ENCODE results near the gene TNN. TPM values are rescaled to one million over a fixed set of nuclear protein-coding genes. Genes with fewer than 3 reads are reported as not detected.

TNN gene
- total and polyA plus RNA-seq, 5 donors from 2014 or later = 0.09 TPM; not detected in 4

- H3K9me3 Mint-ChIP-seq = peaks cover 0 to 1% (median 0%) of the 10 kb centered on the region in 7 donors
- H3K27me3 Mint-ChIP-seq = no peaks in the 10 kb centered on the region
- ATAC-seq (ENCODE audit: low read depth in 2 of 2) (no peak), DNase-seq (no peak)
- Histone ChIP-seq H3K9me3 (ENCODE audit: control insufficient read depth in 2 of 2, low read length in 2 of 2) (no peaks in the 10 kb centered on the region), H3K4me3 (ENCODE audit: low read depth, low read length) (no peak overlapping the region), H3K36me3 (ENCODE audit: control insufficient read depth, insufficient read depth, low read length) (peaks cover 70% of the 10 kb centered on the region), H3K27me3 (ENCODE audit: control insufficient read depth, insufficient read depth, low read length) (no peaks in the 10 kb centered on the region), H3K4me1 (ENCODE audit: control insufficient read depth, insufficient read depth, low read length, poor library complexity, severe bottlenecking) (peaks cover 35% of the 10 kb centered on the region), H3K27ac (ENCODE audit: insufficient read depth, low read length, poor library complexity, severe bottlenecking) (no peak overlapping the region)
- H3K4me3 Mint-ChIP-seq = no peak overlapping the region
- H3K36me3 Mint-ChIP-seq = peaks cover 62% of the 10 kb centered on the region
- peaks cover 44 to 94% (median 76%) of the 10 kb centered on the region in 4 donors for H3K4me1 Mint-ChIP-seq
- H3K27ac Mint-ChIP-seq = peak overlapping the region in 1 of 3 donors; percentile 85
Observed at GRCh38 chr1:175172503-175172902, 104.9 kb downstream of the TNN start.

- DNase-seq (no peak), ATAC-seq (ENCODE audit: low read depth in 2 of 2) (no peak)
- H3K9me3 ChIP-seq (ENCODE audit: control insufficient read depth in 2 of 2, low read length in 2 of 2) = no peaks in the 10 kb centered on the region
- H3K36me3 ChIP-seq (ENCODE audit: control insufficient read depth, insufficient read depth, low read length) = peaks cover 76% of the 10 kb centered on the region
- H3K4me1 Mint-ChIP-seq = peaks cover 39 to 94% (median 75%) of the 10 kb centered on the region in 4 donors
- no peak overlapping the region for H3K4me3 ChIP-seq (ENCODE audit: low read depth, low read length)
- peaks cover 61% of the 10 kb centered on the region for H3K36me3 Mint-ChIP-seq
- peaks cover 40% of the 10 kb centered on the region for H3K4me1 ChIP-seq (ENCODE audit: control insufficient read depth, insufficient read depth, low read length, poor library complexity, severe bottlenecking)
- peaks cover 0 to 1% (median 0%) of the 10 kb centered on the region in 7 donors for H3K9me3 Mint-ChIP-seq
- H3K27ac ChIP-seq (ENCODE audit: insufficient read depth, low read length, poor library complexity, severe bottlenecking) = no peak overlapping the region
- H3K27ac Mint-ChIP-seq = peak overlapping the region; percentile 48 to 87 (median 85)
- H3K4me3 Mint-ChIP-seq = no peak overlapping the region
- H3K27me3 Mint-ChIP-seq = no peaks in the 10 kb centered on the region
- H3K27me3 ChIP-seq (ENCODE audit: control insufficient read depth, insufficient read depth, low read length) = no peaks in the 10 kb centered on the region
Observed at GRCh38 chr1:175173531-175173930, 105.9 kb downstream of the TNN start.

GRCh38 chr1:175174309-175175102 lies 106.9 kb downstream of the TNN start:
- peaks cover 0 to 1% (median 0%) of the 10 kb centered on the region in 7 donors for H3K9me3 Mint-ChIP-seq
- Histone ChIP-seq H3K27ac (ENCODE audit: insufficient read depth, low read length, poor library complexity, severe bottlenecking) (peak overlapping the region; percentile 51), H3K36me3 (ENCODE audit: control insufficient read depth, insufficient read depth, low read length) (peaks cover 72% of the 10 kb centered on the region), H3K27me3 (ENCODE audit: control insufficient read depth, insufficient read depth, low read length) (no peaks in the 10 kb centered on the region), H3K4me1 (ENCODE audit: control insufficient read depth, insufficient read depth, low read length, poor library complexity, severe bottlenecking) (peaks cover 45% of the 10 kb centered on the region), H3K9me3 (ENCODE audit: control insufficient read depth in 2 of 2, low read length in 2 of 2) (no peaks in the 10 kb centered on the region), H3K4me3 (ENCODE audit: low read depth, low read length) (peak overlapping the region; percentile 29)
- H3K4me3 Mint-ChIP-seq = peak overlapping the region; percentile 72 to 77 (median 75)
- peak in 1 of 3 donors; percentile 53 for DNase-seq
- H3K4me1 Mint-ChIP-seq = peaks cover 39 to 94% (median 73%) of the 10 kb centered on the region in 4 donors
- ATAC-seq (ENCODE audit: low read depth in 2 of 2) = peak in 1 of 2 donors; percentile 50
- H3K36me3 Mint-ChIP-seq = peaks cover 71% of the 10 kb centered on the region
- peak overlapping the region; percentile 48 to 87 (median 85) for H3K27ac Mint-ChIP-seq
- no peaks in the 10 kb centered on the region for H3K27me3 Mint-ChIP-seq

- Mint-ChIP-seq H3K4me3 (peak overlapping the region in 1 of 4 donors; percentile 25), H3K27ac (peak overlapping the region in 1 of 3 donors; percentile 56)
Observed at GRCh38 chr1:175176246-175176645, 108.6 kb downstream of the TNN start.

GRCh38 chr1:175178056-175178455 lies 110.4 kb downstream of the TNN start:
- DNase-seq = no peak
- H3K27ac ChIP-seq (ENCODE audit: insufficient read depth, low read length, poor library complexity, severe bottlenecking) = no peak overlapping the region
- peaks cover 53% of the 10 kb centered on the region for H3K4me1 ChIP-seq (ENCODE audit: control insufficient read depth, insufficient read depth, low read length, poor library complexity, severe bottlenecking)
- peaks cover 57% of the 10 kb centered on the region for H3K36me3 ChIP-seq (ENCODE audit: control insufficient read depth, insufficient read depth, low read length)
- Mint-ChIP-seq H3K4me1 (peaks cover 32 to 94% (median 71%) of the 10 kb centered on the region in 4 donors), H3K27me3 (no peaks in the 10 kb centered on the region), H3K27ac (peak overlapping the region; percentile 8 to 72 (median 33)), H3K4me3 (peak overlapping the region in 3 of 4 donors; percentile 9 to 40 (median 19)), H3K9me3 (peaks cover 0 to 1% (median 0%) of the 10 kb centered on the region in 7 donors), H3K36me3 (peaks cover 68% of the 10 kb centered on the region)
- no peak for ATAC-seq (ENCODE audit: low read depth in 2 of 2)
- no peaks in the 10 kb centered on the region for H3K9me3 ChIP-seq (ENCODE audit: control insufficient read depth in 2 of 2, low read length in 2 of 2)
- H3K4me3 ChIP-seq (ENCODE audit: low read depth, low read length) = no peak overlapping the region
- H3K27me3 ChIP-seq (ENCODE audit: control insufficient read depth, insufficient read depth, low read length) = no peaks in the 10 kb centered on the region

More at GRCh38 chr1:175176246-175176645, 108.6 kb downstream of the TNN start:
- Mint-ChIP-seq H3K27me3 (no peaks in the 10 kb centered on the region), H3K36me3 (peaks cover 64% of the 10 kb centered on the region), H3K4me1 (peaks cover 29 to 94% (median 69%) of the 10 kb centered on the region in 4 donors), H3K9me3 (peaks cover 0 to 1% (median 0%) of the 10 kb centered on the region in 7 donors)
- H3K4me1 ChIP-seq (ENCODE audit: control insufficient read depth, insufficient read depth, low read length, poor library complexity, severe bottlenecking) = peaks cover 47% of the 10 kb centered on the region
- peaks cover 63% of the 10 kb centered on the region for H3K36me3 ChIP-seq (ENCODE audit: control insufficient read depth, insufficient read depth, low read length)
- ATAC-seq (ENCODE audit: low read depth in 2 of 2) (no peak), DNase-seq (no peak)
- H3K27me3 ChIP-seq (ENCODE audit: control insufficient read depth, insufficient read depth, low read length) = no peaks in the 10 kb centered on the region
- H3K27ac ChIP-seq (ENCODE audit: insufficient read depth, low read length, poor library complexity, severe bottlenecking) = no peak overlapping the region
- H3K4me3 ChIP-seq (ENCODE audit: low read depth, low read length) = no peak overlapping the region
- no peaks in the 10 kb centered on the region for H3K9me3 ChIP-seq (ENCODE audit: control insufficient read depth in 2 of 2, low read length in 2 of 2)

- H3K36me3 ChIP-seq (ENCODE audit: control insufficient read depth, insufficient read depth, low read length) = peaks cover 57% of the 10 kb centered on the region
- Mint-ChIP-seq H3K4me1 (peaks cover 35 to 94% (median 73%) of the 10 kb centered on the region in 4 donors), H3K9me3 (peaks cover 0 to 1% (median 0%) of the 10 kb centered on the region in 7 donors), H3K4me3 (peak overlapping the region in 2 of 4 donors; percentile 19 to 40), H3K36me3 (peaks cover 71% of the 10 kb centered on the region), H3K27me3 (no peaks in the 10 kb centered on the region), H3K27ac (peak overlapping the region in 2 of 3 donors; percentile 36 to 72)
- no peaks in the 10 kb centered on the region for H3K27me3 ChIP-seq (ENCODE audit: control insufficient read depth, insufficient read depth, low read length)
- H3K4me3 ChIP-seq (ENCODE audit: low read depth, low read length) = no peak overlapping the region
- no peaks in the 10 kb centered on the region for H3K9me3 ChIP-seq (ENCODE audit: control insufficient read depth in 2 of 2, low read length in 2 of 2)
- peaks cover 55% of the 10 kb centered on the region for H3K4me1 ChIP-seq (ENCODE audit: control insufficient read depth, insufficient read depth, low read length, poor library complexity, severe bottlenecking)
- H3K27ac ChIP-seq (ENCODE audit: insufficient read depth, low read length, poor library complexity, severe bottlenecking) = no peak overlapping the region
- ATAC-seq (ENCODE audit: low read depth in 2 of 2) (no peak), DNase-seq (no peak)
Observed at GRCh38 chr1:175178456-175178855, 110.8 kb downstream of the TNN start.

- ATAC-seq (ENCODE audit: low read depth in 2 of 2) = no peak
- no peak for DNase-seq
- no peak overlapping the region for H3K27ac ChIP-seq (ENCODE audit: insufficient read depth, low read length, poor library complexity, severe bottlenecking)
- H3K36me3 ChIP-seq (ENCODE audit: control insufficient read depth, insufficient read depth, low read length) = peaks cover 56% of the 10 kb centered on the region
- no peaks in the 10 kb centered on the region for H3K9me3 ChIP-seq (ENCODE audit: control insufficient read depth in 2 of 2, low read length in 2 of 2)
- Mint-ChIP-seq H3K36me3 (peaks cover 68% of the 10 kb centered on the region), H3K4me3 (peak overlapping the region in 1 of 4 donors; percentile 20), H3K9me3 (peaks cover 0 to 1% (median 0%) of the 10 kb centered on the region in 7 donors), H3K4me1 (peaks cover 28 to 94% (median 72%) of the 10 kb centered on the region in 4 donors), H3K27me3 (no peaks in the 10 kb centered on the region), H3K27ac (peak overlapping the region; percentile 25 to 79 (median 72))
- no peaks in the 10 kb centered on the region for H3K27me3 ChIP-seq (ENCODE audit: control insufficient read depth, insufficient read depth, low read length)
- peaks cover 61% of the 10 kb centered on the region for H3K4me1 ChIP-seq (ENCODE audit: control insufficient read depth, insufficient read depth, low read length, poor library complexity, severe bottlenecking)
- peak overlapping the region; percentile 37 for H3K4me3 ChIP-seq (ENCODE audit: low read depth, low read length)
Observed at GRCh38 chr1:175179837-175180590, 112.4 kb downstream of the TNN start.
